ENCODE results near the gene OGG1.

OGG1 gene

DNA sequence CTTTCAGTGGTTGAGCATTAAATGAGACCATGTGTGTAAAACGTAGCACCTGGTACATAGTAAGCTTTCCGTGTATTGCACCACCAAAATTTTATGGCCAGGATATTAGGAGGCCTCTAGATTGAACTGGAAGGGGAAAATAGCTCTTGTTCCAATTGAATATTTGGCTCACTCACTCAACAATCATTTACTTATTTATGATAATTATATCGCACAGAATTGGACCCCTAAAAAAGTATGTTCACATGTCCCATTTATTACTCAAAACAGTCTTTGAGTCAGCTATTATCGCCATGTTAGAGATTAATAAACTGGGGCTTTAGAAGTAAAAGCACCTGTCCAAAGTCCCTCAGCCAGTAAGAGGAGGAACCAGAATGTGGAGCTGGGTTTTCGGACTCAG lies 55.2 kb downstream of the OGG1 start:
- Histone ChIP-seq H3K27ac (no peak overlapping the region), H3K9ac (no peak overlapping the region), H3K4me1 (peaks cover 22% of the 10 kb centered on the region), H4K20me1 (peaks cover 46% of the 10 kb centered on the region), H3K9me3 (no peaks in the 10 kb centered on the region), H3K36me3 (peaks cover 76% of the 10 kb centered on the region), H3K27me3 (no peaks in the 10 kb centered on the region), H3K4me3 (no peak overlapping the region), H3K4me2 (no peak overlapping the region)
- no peak for TF ChIP-seq Cebpa-rat (IDR thresholded peaks at IDR 0.05)

DNA sequence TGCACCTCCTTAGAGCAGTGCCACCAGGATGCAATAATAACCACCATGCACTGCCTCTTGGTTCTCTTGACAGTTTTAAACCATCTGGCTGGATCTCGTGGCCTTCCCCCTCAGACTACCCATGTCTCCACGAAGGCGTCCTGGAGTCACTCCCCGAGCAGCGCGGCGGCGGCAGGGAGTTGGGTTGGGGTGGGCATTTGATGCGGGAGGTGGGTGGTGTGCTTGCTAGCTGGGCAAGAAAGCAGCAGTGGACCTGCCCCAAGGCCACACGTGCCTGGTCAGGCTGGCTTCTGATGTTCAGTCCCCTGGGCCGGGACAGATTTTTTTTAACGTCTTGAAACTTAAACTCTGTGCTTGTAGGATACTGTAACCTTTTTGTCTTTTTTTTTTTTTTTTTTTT lies 56.4 kb downstream of the OGG1 start:
- no peaks in the 10 kb centered on the region for H3K27me3 ChIP-seq
- peaks cover 37% of the 10 kb centered on the region for H4K20me1 ChIP-seq
- no peak overlapping the region for H3K4me2 ChIP-seq
- no peak overlapping the region for H3K27ac ChIP-seq
- no peaks in the 10 kb centered on the region for H3K9me3 ChIP-seq
- H3K9ac ChIP-seq = no peak overlapping the region
- peaks cover 31% of the 10 kb centered on the region for H3K4me1 ChIP-seq
- TF ChIP-seq Cebpa-rat (IDR thresholded peaks at IDR 0.05) = no peak
- H3K4me3 ChIP-seq = no peak overlapping the region
- peaks cover 65% of the 10 kb centered on the region for H3K36me3 ChIP-seq
